HCT116 (cell line): ENCODE results near the gene PLAC9.

Experiments used
- CEBPB ChIP-seq: IDR thresholded peaks from 2 replicates; pipeline ENCODE4 v1.6.1; 2012; ENCODE audit warnings: low read depth
- CTCF ChIP-seq, 3 experiments: fragments of 200-600 bp in 1 of 3; sonication (generic) in 1 of 3; IDR thresholded peaks in 2 of 3; conservative IDR thresholded peaks in 1 of 3; 2 replicates each; pipeline ENCODE4 v1.5.1; 2012 to 2017; ENCODE audit warnings: low read depth in 2 of 3, low read length in 2 of 3, antibody characterized with exemption in 1 of 3, borderline replicate concordance in 1 of 3, control low read depth in 1 of 3, mild to moderate bottlenecking in 1 of 3, mixed read lengths in 1 of 3, mixed run types in 1 of 3, moderate library complexity in 1 of 3; ENCODE audit not compliant: insufficient read depth in 1 of 3
- EZH2phosphoT487 ChIP-seq: fragments of 200-600 bp; IDR thresholded peaks from 2 replicates; pipeline ENCODE4 v1.6.1; 2018; ENCODE audit warnings: antibody characterized with exemption, borderline replicate concordance
- MAX ChIP-seq: IDR thresholded peaks from 2 replicates; pipeline ENCODE4 v1.6.1; 2012
- POLR2A ChIP-seq: IDR thresholded peaks from 2 replicates; pipeline ENCODE4 v1.7.0; 2011; ENCODE audit warnings: borderline replicate concordance; ENCODE audit not compliant: insufficient read depth, insufficient read length; ENCODE audit errors: extremely low read depth
- POLR2AphosphoS5 ChIP-seq: IDR thresholded peaks from 2 replicates; pipeline ENCODE4 v1.6.1; 2011; ENCODE audit warnings: mild to moderate bottlenecking, low read depth, low read length, moderate library complexity
- RAD21 ChIP-seq: IDR thresholded peaks from 2 replicates; pipeline ENCODE4 v1.6.1; 2012; ENCODE audit warnings: low read depth, mild to moderate bottlenecking
- REST ChIP-seq: IDR thresholded peaks from 2 replicates; pipeline ENCODE4 v1.6.1; 2012; ENCODE audit warnings: low read depth
- SIN3A ChIP-seq: IDR thresholded peaks from 2 replicates; pipeline ENCODE4 v1.6.1; 2012; ENCODE audit warnings: low read depth
- SP1 ChIP-seq: IDR thresholded peaks from 2 replicates; pipeline ENCODE4 v1.6.1; 2012; ENCODE audit warnings: low read depth
- ZNF274 ChIP-seq: fragments of 200-500 bp; sonication (Bioruptor generic); IDR thresholded peaks from 2 replicates; pipeline ENCODE4 v1.6.1; 2014; ENCODE audit warnings: mild to moderate bottlenecking, low read depth, low read length, inconsistent platforms

- TF ChIP-seq SIN3A: no peak
- no peak for TF ChIP-seq POLR2A
- TF ChIP-seq CTCF (IDR thresholded peaks at IDR 0.05 in 2 of 3, conservative IDR thresholded peaks at IDR 0.05 in 1 of 3; ENCODE audit: borderline replicate concordance in 1 of 3, insufficient read depth in 1 of 3, low read depth in 2 of 3, low read length in 2 of 3): no peak
- TF ChIP-seq SP1: no peak
- TF ChIP-seq MAX: no peak
- no peak for TF ChIP-seq REST
- no peak for TF ChIP-seq POLR2AphosphoS5
- TF ChIP-seq ZNF274: no peak
- TF ChIP-seq EZH2phosphoT487: no peak
- TF ChIP-seq RAD21: no peak
- no peak for TF ChIP-seq CEBPB
Measured at GRCh38 chr10:80157561-80157960, 25.0 kb downstream of the PLAC9 start.
